ENCODE results near the gene PFKFB3. TPM values are rescaled to one million over a fixed set of nuclear protein-coding genes. Genes with fewer than 3 reads are reported as not detected.

Gene PFKFB3
- total RNA-seq, 1 experiment from 2014 or later: 36.8 TPM

DNA sequence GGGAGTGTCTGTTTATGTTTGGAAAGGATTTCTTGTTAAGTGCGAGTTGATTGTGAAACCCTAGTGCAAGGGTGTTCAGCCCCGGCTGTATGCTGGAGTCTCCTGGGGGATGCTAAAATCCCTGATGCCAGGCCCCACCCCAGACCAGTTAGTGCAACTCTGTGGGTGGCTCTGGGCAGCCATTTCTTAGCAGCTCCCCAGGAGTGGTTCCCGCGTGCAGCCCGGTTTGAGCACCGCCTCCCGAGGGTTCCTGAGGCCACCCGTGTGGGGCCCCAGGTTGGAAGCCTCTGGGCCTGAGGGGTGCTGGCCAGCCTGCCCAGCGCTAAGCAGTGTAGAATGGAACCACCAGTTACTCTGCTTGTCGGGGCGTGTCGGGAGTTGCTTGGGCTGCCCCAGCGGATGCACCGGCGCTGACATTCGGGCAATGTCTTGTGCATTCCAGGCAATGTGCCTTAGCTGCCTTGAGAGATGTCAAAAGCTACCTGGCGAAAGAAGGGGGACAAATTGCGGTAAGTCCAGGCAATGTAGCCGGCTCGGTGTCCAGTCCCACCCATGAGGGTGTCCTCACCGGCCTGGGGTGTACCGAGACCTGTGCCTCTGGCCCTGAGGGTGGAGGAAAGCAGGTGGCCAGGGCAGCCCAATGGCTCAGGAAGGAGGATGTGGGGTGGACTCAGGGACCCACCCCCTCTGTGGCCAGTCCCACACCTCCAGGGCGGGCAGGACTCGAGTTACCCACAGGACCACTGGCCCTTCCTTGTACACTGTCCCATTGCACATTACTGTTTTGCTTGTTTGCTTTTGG is 13.2 kb downstream of the PFKFB3 start:
- no peaks in the 10 kb centered on the region; the same call in 1 of the 2 replicates for H3K79me2 ChIP-seq (ENCODE audit: insufficient read depth, low read length)
- H2BK120ac ChIP-seq (ENCODE audit: low read depth, low read length, poor library complexity, severe bottlenecking): no peak overlapping the region
- no peaks in the 10 kb centered on the region for H3K9me3 ChIP-seq (ENCODE audit: control insufficient read depth, low read depth, low read length)
- Mint-ChIP-seq H3K36me3 (ENCODE audit: insufficient read depth in 1 of 3, low read depth in 3 of 3) (peaks cover 47 to 86% (median 73%) of the 10 kb centered on the region in 3 experiments), H3K9me3 (no peaks in the 10 kb centered on the region; a peak in 1 of 5 replicates), H3K4me1 (peaks cover 11 to 12% of the 10 kb centered on the region in 2 experiments), H3K4me3 (no peak overlapping the region; a peak in 1 of 5 replicates), H3K27me3 (ENCODE audit: low read depth) (no peaks in the 10 kb centered on the region), H3K27ac (peak overlapping the region in 1 of 3 experiments; percentile 68; a peak in 2 of 7 replicates)
- no peak overlapping the region for H2AK5ac ChIP-seq (ENCODE audit: insufficient read length, low read length)
- no peak overlapping the region for H3K4me2 ChIP-seq (ENCODE audit: insufficient read depth, insufficient read length, low read length)
- no peak overlapping the region for H4K5ac ChIP-seq (ENCODE audit: insufficient read length, low read depth, low read length)
- H3K4ac ChIP-seq (ENCODE audit: low read depth, low read length): no peak overlapping the region
- no peaks in the 10 kb centered on the region for H3K27me3 ChIP-seq (ENCODE audit: insufficient read depth, low read length)
- H3K18ac ChIP-seq (ENCODE audit: insufficient read length, low read depth, low read length): no peak overlapping the region
- no peak overlapping the region for H3K27ac ChIP-seq (ENCODE audit: insufficient read length, low read depth, low read length)
- H4K20me1 ChIP-seq (ENCODE audit: control insufficient read depth, insufficient read depth, insufficient read length): no peaks in the 10 kb centered on the region
- H4K91ac ChIP-seq (ENCODE audit: insufficient read length, low read depth, low read length): no peak overlapping the region
- H3K23ac ChIP-seq (ENCODE audit: insufficient read length, low read depth, low read length): no peak overlapping the region
- no peak overlapping the region for H2BK20ac ChIP-seq (ENCODE audit: low read depth, low read length, poor library complexity, severe bottlenecking)
- WGBS (ENCODE audit: extremely low coverage, insufficient read length, low lambda C conversion rate): no CpG with 5 or more reads among the region's 24 CpGs
- H3K56ac ChIP-seq (ENCODE audit: insufficient read length, low read depth, low read length): no peak overlapping the region
- no peak overlapping the region for H2BK5ac ChIP-seq (ENCODE audit: insufficient read length, low read length)
- no peak overlapping the region for H2BK12ac ChIP-seq (ENCODE audit: insufficient read length, low read depth, low read length)
- H2BK15ac ChIP-seq (ENCODE audit: low read depth, low read length): no peak overlapping the region
- no peak overlapping the region for H4K8ac ChIP-seq (replicated peaks; ENCODE audit: insufficient read length, low read depth, low read length)
- H3K9ac ChIP-seq (ENCODE audit: extremely low read depth, insufficient read length, low read length): no peak overlapping the region
- H3T11ph ChIP-seq (ENCODE audit: low read length): no peak overlapping the region
- no peak for DNase-seq
- H3K4me1 ChIP-seq (ENCODE audit: insufficient read depth, low read length): no peaks in the 10 kb centered on the region
- H3K14ac ChIP-seq (ENCODE audit: insufficient read depth, low read length): no peak overlapping the region
- no peaks in the 10 kb centered on the region for H3K23me2 ChIP-seq (ENCODE audit: insufficient read length, low read depth, low read length, poor library complexity, severe bottlenecking)
- TF ChIP-seq, protein P1, sequence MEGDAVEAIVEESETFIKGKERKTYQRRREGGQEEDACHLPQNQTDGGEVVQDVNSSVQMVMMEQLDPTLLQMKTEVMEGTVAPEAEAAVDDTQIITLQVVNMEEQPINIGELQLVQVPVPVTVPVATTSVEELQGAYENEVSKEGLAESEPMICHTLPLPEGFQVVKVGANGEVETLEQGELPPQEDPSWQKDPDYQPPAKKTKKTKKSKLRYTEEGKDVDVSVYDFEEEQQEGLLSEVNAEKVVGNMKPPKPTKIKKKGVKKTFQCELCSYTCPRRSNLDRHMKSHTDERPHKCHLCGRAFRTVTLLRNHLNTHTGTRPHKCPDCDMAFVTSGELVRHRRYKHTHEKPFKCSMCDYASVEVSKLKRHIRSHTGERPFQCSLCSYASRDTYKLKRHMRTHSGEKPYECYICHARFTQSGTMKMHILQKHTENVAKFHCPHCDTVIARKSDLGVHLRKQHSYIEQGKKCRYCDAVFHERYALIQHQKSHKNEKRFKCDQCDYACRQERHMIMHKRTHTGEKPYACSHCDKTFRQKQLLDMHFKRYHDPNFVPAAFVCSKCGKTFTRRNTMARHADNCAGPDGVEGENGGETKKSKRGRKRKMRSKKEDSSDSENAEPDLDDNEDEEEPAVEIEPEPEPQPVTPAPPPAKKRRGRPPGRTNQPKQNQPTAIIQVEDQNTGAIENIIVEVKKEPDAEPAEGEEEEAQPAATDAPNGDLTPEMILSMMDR (conservative IDR thresholded peaks at IDR 0.05): no peak
- H3K79me1 ChIP-seq (ENCODE audit: insufficient read depth, low read depth, low read length, poor library complexity, severe bottlenecking): peaks cover 8% of the 10 kb centered on the region
- H2AFZ ChIP-seq (ENCODE audit: low read length): no peak overlapping the region

All from H9 (cell line).